Thoracic aorta (tissue), 2 donors: ENCODE data around the gene ABCA6. TPM values are rescaled to one million over a fixed set of nuclear protein-coding genes. Genes with fewer than 3 reads are reported as not detected.
A peak's percentile ranks its signal among the peaks of the same experiment; 100 is the strongest.

Experiments used
- ATAC-seq: fragments of 150-250 bp; one replicate; pipeline ENCODE4 v1.8.0; 2017; ENCODE audit warnings: low read depth; ENCODE audit not compliant: insufficient number of reproducible peaks, low FRiP score
- DNase-seq: peaks from one replicate; pipeline ENCODE4 v3.0.0-alpha.2; 2020; ENCODE audit warnings: low spot score
- H3K27ac ChIP-seq, 2 donors: fragments of 200-600 bp; sonication (generic); 1 replicate in 1 of 2; 2 replicates in 1 of 2; pipeline ENCODE4 v1.5.1; 2016; ENCODE audit warnings: mild to moderate bottlenecking in 2 of 2, moderate library complexity in 2 of 2
- H3K27me3 ChIP-seq: fragments of 200-600 bp; sonication (generic); replicated peaks from 2 replicates; pipeline ENCODE4 v1.6.0; 2016; ENCODE audit warnings: mild to moderate bottlenecking; ENCODE audit not compliant: insufficient read depth
- H3K36me3 ChIP-seq: fragments of 200-600 bp; sonication (generic); one replicate; pipeline ENCODE4 v1.5.1; 2016
- H3K4me1 ChIP-seq, 2 donors: fragments of 200-600 bp; sonication (generic); 1 replicate in 1 of 2; 2 replicates in 1 of 2; pipeline versions ENCODE4 v1.5.1 to v1.6.0; 2016; ENCODE audit warnings: low read depth in 2 of 2, mild to moderate bottlenecking in 1 of 2; ENCODE audit not compliant: control insufficient read depth in 1 of 2
- H3K4me3 ChIP-seq: fragments of 200-600 bp; sonication (generic); 2 replicates; pipeline ENCODE4 v1.5.1; 2016; ENCODE audit warnings: mild to moderate bottlenecking
- H3K9me3 ChIP-seq: fragments of 200-600 bp; sonication (generic); 2 replicates; pipeline ENCODE4 v1.5.1; 2016
- total RNA-seq, 2 donors: library from RNA; depleted of rRNA; stranded (reverse); fragments of >200 nt; gene quantifications; one replicate each; pipeline versions ENCODE4 v1.1.0 to v1.2.3, GENCODE V29; 2016
- TF ChIP-seq, protein P1 (sequence below): fragments of 200-600 bp; sonication (generic); IDR thresholded peaks from one replicate; pipeline ENCODE4 v1.5.1; 2019; ENCODE audit warnings: antibody characterized with exemption

Gene ABCA6
- total RNA-seq, 2 donors from 2014 or later = 38.5 to 43.3 TPM

DNA sequence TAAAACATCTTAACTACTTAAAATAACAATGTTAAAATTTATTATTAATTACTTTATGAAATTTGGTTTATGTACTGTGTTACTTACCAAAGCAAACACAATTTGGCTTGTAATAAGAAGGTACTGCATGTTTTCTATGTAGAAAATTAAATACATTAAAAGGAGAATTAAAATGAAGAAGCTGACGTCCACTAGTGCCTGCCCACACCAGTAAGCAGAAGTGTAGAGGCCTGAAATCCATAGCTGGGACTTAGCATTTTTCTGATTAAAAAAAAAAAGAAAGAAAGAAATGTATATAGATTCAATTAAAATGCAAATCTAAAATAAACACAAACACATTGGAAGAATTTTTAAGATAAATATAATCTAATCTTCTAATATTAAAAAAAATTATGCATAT lies 45.2 kb downstream of the ABCA6 start:
- H3K27me3 ChIP-seq = no peaks in the 10 kb centered on the region
- no peak for ATAC-seq
- H3K27ac ChIP-seq = no peak overlapping the region
- DNase-seq = no peak
- H3K4me1 ChIP-seq = no peaks in the 10 kb centered on the region
- no peaks in the 10 kb centered on the region for H3K9me3 ChIP-seq
- TF ChIP-seq, protein P1, sequence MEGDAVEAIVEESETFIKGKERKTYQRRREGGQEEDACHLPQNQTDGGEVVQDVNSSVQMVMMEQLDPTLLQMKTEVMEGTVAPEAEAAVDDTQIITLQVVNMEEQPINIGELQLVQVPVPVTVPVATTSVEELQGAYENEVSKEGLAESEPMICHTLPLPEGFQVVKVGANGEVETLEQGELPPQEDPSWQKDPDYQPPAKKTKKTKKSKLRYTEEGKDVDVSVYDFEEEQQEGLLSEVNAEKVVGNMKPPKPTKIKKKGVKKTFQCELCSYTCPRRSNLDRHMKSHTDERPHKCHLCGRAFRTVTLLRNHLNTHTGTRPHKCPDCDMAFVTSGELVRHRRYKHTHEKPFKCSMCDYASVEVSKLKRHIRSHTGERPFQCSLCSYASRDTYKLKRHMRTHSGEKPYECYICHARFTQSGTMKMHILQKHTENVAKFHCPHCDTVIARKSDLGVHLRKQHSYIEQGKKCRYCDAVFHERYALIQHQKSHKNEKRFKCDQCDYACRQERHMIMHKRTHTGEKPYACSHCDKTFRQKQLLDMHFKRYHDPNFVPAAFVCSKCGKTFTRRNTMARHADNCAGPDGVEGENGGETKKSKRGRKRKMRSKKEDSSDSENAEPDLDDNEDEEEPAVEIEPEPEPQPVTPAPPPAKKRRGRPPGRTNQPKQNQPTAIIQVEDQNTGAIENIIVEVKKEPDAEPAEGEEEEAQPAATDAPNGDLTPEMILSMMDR = no peak
- no peaks in the 10 kb centered on the region for H3K36me3 ChIP-seq
- H3K4me3 ChIP-seq = no peak overlapping the region

DNA sequence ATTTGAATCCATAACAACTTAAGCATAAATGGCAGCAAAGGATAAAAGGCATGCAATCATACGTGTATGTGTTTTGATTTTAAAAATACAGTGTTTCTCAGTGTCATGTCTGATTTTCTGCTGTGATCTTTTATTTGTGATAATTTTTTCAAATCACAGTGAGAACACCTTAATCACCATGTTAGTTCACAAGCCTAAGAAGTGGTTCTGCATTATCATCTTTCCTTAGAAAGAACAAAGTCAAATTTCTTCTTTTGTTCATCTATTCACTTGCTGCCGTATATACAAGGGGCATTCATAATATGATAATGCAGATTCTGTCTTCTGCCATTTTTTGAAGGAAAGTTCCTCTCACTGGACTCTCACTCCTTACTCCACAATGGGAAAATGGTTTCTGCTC lies 47.7 kb downstream of the ABCA6 start:
- H3K9me3 ChIP-seq = no peaks in the 10 kb centered on the region
- H3K27me3 ChIP-seq = no peaks in the 10 kb centered on the region
- H3K4me1 ChIP-seq = no peaks in the 10 kb centered on the region
- no peak for DNase-seq
- ATAC-seq = no peak
- H3K36me3 ChIP-seq = no peaks in the 10 kb centered on the region
- H3K4me3 ChIP-seq = no peak overlapping the region
- TF ChIP-seq, protein P1 = no peak
- no peak overlapping the region for H3K27ac ChIP-seq

DNA sequence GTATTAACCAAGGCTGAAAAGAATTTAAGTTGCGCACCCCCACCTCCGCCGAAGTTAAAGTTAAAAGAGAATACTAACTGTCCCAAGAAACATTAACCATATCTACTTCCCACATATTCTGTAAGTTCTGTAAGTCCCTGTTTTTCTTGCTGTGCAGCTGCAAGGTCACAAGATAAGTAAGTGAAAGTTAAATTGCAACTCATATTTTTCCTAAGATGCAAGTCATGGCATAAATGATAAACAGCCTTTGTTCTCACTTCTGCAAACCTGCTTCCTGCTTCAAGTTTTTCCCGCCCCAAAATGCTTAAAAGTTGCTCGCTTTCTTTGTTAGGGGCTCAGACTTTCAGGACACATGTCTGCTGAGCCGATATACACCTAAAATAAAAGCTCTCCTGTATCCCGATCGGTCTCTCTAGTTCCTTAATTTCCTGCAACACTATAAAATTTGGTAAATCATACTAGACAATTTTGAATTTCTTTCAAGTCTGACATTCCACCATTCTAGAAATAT lies 48.4 kb downstream of the ABCA6 start:
- peak overlapping the region; percentile 33 for H3K4me3 ChIP-seq

DNA sequence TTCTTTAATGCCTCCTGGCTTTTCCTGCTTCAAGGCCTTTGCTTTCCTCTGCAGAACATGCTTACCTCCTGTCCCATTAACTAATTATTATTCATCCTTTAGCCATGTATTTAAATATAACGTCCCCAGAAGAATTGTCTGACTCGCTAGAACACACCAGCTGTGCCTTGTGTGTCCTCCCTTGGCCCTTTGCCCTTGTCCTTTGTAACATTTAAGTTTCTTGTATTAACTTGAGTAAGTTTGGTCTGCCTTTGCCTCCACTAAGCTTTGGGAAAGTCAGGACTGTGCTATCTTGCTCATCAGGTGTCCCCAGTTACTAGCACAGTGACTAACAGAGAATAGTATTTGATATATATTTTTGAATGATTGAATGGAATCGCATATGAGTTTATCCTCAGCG lies 51.3 kb downstream of the ABCA6 start:
- Histone ChIP-seq H3K4me1 (no peaks in the 10 kb centered on the region), H3K4me3 (no peak overlapping the region), H3K27ac (no peak overlapping the region), H3K36me3 (no peaks in the 10 kb centered on the region), H3K9me3 (no peaks in the 10 kb centered on the region), H3K27me3 (no peaks in the 10 kb centered on the region)
- TF ChIP-seq, protein P1 = no peak
- no peak for ATAC-seq
- DNase-seq = no peak

More for the DNA sequence above, 48.4 kb downstream of the ABCA6 start:
- Histone ChIP-seq H3K27ac (no peak overlapping the region), H3K27me3 (no peaks in the 10 kb centered on the region), H3K4me1 (no peaks in the 10 kb centered on the region), H3K36me3 (no peaks in the 10 kb centered on the region), H3K9me3 (no peaks in the 10 kb centered on the region)
- TF ChIP-seq, protein P1 = no peak
- DNase-seq (no peak), ATAC-seq (no peak)

DNA sequence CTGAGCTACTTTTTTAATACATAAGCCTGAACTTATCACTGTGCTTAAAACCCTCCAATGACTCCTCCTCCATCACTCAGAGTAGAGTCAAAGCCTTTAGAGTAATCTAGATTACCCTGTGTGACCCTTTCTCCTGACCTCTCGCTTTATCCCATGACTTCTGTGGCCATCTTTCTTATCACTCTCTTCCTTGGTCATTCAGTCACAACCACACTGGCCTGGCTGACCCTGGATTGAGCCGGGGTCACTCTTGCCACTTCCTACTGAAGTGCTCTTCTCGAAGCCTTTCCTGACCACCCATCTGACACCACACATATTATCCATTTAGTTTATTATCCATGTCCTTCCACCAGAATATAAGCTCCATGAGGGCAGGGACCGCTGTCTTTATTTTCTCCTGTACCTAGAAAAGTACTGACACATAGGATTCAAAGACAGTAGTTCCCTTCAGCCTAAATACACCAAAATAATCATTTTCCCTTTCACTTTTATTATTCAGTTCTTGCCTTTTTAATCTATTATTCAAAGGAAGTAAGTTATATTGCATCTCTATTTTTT lies 53.0 kb downstream of the ABCA6 start:
- Histone ChIP-seq H3K9me3 (no peaks in the 10 kb centered on the region), H3K4me1 (no peaks in the 10 kb centered on the region), H3K27me3 (no peaks in the 10 kb centered on the region), H3K4me3 (no peak overlapping the region), H3K27ac (no peak overlapping the region), H3K36me3 (no peaks in the 10 kb centered on the region)
- ATAC-seq = no peak
- DNase-seq = no peak
- TF ChIP-seq, protein P1 = no peak
